HG03432 (cell line): Measurements from ENCODE around the gene PIK3CG.
"Not testable (repeated sequence)": the region's sequence is repeated elsewhere in the genome, so short reads cannot be mapped to it uniquely, and the experiment has no call there.

Experiments used
- ATAC-seq: cut with Tn5 transposase; IDR thresholded peaks from one replicate; pipeline ENCODE4 v1.9.1; 2021; ENCODE audit warnings: mild to moderate bottlenecking, moderate library complexity; ENCODE audit not compliant: unreplicated experiment

PIK3CG gene

GRCh38 chr7:106927536-106927935, 62.5 kb downstream of the PIK3CG start:
- ATAC-seq, result no peak

GRCh38 chr7:106929616-106930015, 64.5 kb downstream of the PIK3CG start:
- not testable (repeated sequence) for ATAC-seq

GRCh38 chr7:106936236-106936635, 71.2 kb downstream of the PIK3CG start:
- ATAC-seq, result no peak

- ATAC-seq, result not testable (repeated sequence)
Observed at GRCh38 chr7:106938122-106938521, 73.0 kb downstream of the PIK3CG start.

- ATAC-seq, result no peak
Observed at GRCh38 chr7:106938803-106939202, 73.7 kb downstream of the PIK3CG start.

GRCh38 chr7:106944035-106944665, 79.1 kb downstream of the PIK3CG start:
- no peak for ATAC-seq

- no peak for ATAC-seq
Observed at GRCh38 chr7:106947244-106947728, 82.2 kb downstream of the PIK3CG start.

DNA sequence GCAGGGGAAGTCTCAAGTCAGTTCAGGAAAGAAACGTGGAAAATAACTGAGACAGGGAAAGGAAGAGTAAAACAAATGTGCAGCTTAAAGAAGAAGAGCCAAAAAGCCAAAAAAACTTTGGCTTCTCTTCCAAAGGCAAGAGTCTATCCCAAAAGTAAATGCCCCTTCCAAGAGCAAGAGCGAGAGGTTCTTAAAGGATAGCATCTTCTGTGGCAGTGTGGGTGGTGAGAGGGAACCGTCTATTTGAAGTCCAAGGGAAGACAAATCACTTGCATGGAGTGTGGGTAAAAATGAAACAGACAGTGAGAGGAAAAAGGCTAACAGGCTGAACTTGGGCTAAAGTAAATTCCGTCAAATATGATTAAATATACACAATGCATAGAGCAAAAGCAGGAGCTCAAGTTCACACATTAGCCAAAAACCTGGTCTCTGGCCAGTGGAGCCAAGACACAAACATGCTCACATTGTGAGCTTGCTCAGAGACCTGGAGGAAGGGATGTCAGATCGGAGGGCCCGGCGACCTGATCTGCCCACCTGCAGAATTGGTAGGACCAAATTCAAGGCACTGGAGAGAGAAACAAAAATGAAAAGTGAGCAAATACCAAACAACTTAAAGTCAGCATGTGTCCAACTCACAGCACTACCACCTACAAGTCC, 87.0 kb downstream of the PIK3CG start:
- ATAC-seq, result no peak

DNA sequence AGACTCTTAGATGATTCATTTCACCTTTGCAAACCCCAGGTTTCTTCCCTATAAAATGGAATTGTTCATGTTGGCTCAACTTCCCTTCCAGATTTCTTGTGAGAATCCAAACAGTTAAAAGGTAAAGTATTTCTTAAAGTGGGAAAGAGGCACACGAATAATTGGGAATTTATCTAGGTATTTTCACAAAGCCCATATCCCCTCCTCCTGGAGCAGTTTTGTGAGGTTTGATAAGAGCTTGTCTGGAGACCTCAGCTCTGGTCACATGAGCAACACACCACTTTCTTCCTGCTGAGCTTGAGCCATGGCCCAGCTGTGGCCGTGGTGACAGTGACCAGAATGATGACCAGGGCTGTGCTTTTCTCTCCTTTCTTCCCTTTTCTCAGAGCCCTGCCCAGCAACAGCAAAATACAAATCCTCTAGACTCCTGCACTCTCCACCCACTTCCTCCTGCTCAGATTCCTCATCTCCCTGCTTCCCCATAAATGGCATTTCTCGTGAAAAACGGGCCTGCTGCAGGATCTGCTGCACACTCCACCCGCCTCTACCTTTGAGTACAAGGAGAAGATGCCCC, 87.7 kb downstream of the PIK3CG start:
- no peak for ATAC-seq

DNA sequence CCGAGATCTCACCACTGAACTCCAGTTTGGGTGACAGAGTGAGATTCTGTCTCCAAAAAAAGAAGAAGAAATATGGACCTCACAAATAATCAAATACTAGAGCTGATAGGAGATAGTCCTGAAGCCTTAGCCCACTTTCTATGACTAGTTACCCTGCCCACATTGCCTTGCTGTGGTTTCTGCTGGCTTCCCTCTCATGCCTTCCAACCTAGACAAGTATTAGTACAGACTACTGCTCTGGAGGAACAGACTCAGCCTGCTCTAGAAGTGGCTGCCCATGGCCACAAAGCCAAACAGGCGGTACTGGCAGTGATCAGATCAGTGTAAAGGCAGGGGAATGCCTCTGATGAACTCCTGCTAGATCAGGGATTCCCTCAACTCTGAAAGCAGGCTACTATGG, 89.8 kb downstream of the PIK3CG start:
- no peak for ATAC-seq

- not testable (repeated sequence) for ATAC-seq
Observed at GRCh38 chr7:106955857-106956256, 90.8 kb downstream of the PIK3CG start.
